Kidney (tissue), 14 donors: ENCODE measurements around the gene BTBD2. TPM values are rescaled to one million over a fixed set of nuclear protein-coding genes. Genes with fewer than 3 reads are reported as not detected.
A peak's percentile ranks its signal among the peaks of the same experiment; 100 is the strongest.

Experiments used
- DNase-seq, 5 donors: peaks; one replicate each; pipeline ENCODE4 v3.0.0-alpha.2; 2013 to 2020
- FAIRE-seq: peaks from 2 replicates; lab custom pipeline; 2012; peaks lifted over from hg19 to GRCh38; lab: Jason Lieb, UNC
- H3K27ac ChIP-seq, 2 donors: one replicate each; pipeline ENCODE4 v1.7.0; 2013; ENCODE audit warnings: low read depth in 2 of 2, low read length in 2 of 2, inconsistent platforms in 1 of 2
- H3K27me3 ChIP-seq: one replicate; pipeline ENCODE4 v1.7.1; 2013; ENCODE audit warnings: low read length, inconsistent platforms; ENCODE audit not compliant: control insufficient read depth, insufficient read depth
- H3K36me3 ChIP-seq, 3 donors: one replicate each; pipeline versions ENCODE4 v1.7.0 to v1.7.1; 2013; ENCODE audit warnings: low read length in 3 of 3, control low read depth in 1 of 3, inconsistent platforms in 1 of 3; ENCODE audit not compliant: insufficient read depth in 3 of 3, control insufficient read depth in 2 of 3
- H3K4me1 ChIP-seq, 3 donors: one replicate each; pipeline versions ENCODE4 v1.7.0 to v1.7.1; 2013; ENCODE audit warnings: low read length in 3 of 3, inconsistent platforms in 1 of 3, low read depth in 1 of 3; ENCODE audit not compliant: control insufficient read depth in 2 of 3, insufficient read depth in 2 of 3
- H3K4me3 ChIP-seq, 3 donors: one replicate each; pipeline versions ENCODE4 v1.7.0 to v1.8.1; 2013; ENCODE audit warnings: low read length in 3 of 3, control low read depth in 1 of 3, inconsistent platforms in 1 of 3
- H3K9ac ChIP-seq, 3 donors: one replicate each; pipeline versions ENCODE4 v1.7.0 to v1.7.1; 2013; ENCODE audit warnings: low read length in 3 of 3, control low read depth in 1 of 3, inconsistent platforms in 1 of 3
- H3K9me3 ChIP-seq, 3 donors: one replicate each; pipeline versions ENCODE4 v1.7.0 to v1.7.1; 2013; ENCODE audit warnings: low read length in 3 of 3, control low read depth in 1 of 3, inconsistent platforms in 1 of 3; ENCODE audit not compliant: control insufficient read depth in 2 of 3, insufficient read depth in 1 of 3
- intact Hi-C: fragments of 100-400 bp; cut with DNase I; formaldehyde crosslinking; loops from one replicate; pipeline ENCODE4 v1.11.1; 2022
- polyA plus RNA-seq: library from polyadenylated mRNA; stranded (reverse); fragments of 350-450 nt; fragmentation: Illumina TruSeq; extraction: RNeasy Lipid Tissue Mini Kit (QIAGEN cat#74804); gene quantifications from one replicate; pipeline ENCODE4 v1.2.3, GENCODE V29; 2014; ENCODE audit warnings: low read depth, low replicate concordance; ENCODE audit not compliant: insufficient read depth
- total RNA-seq: library from RNA; stranded (reverse); fragmentation: NEBNext Ultra II Directional; extraction: Animal tissue kit (Norgen Biotek cat#: 25700); gene quantifications from one replicate; pipeline ENCODE4 v1.2.1, GENCODE V29; 2021
- TF ChIP-seq, protein P1 (sequence below): IDR thresholded peaks from 3 replicates; pipeline ENCODE4 v1.5.1; 2012; ENCODE audit warnings: mild to moderate bottlenecking, moderate library complexity, borderline replicate concordance; ENCODE audit not compliant: insufficient read depth; ENCODE audit errors: extremely low read depth
- donor health status: control.
- donor health status: control.
- donor health status: control.
- donor health status: control.
- donor health status: control.
- donor health status: DM: yes; HTN: yes; CAD: no.
- donor health status: Normal renal cell carcinoma (clear cell type).

Gene BTBD2
- total and polyA plus RNA-seq, 2 donors from 2014 or later: 57.0 to 70.3 TPM

DNA sequence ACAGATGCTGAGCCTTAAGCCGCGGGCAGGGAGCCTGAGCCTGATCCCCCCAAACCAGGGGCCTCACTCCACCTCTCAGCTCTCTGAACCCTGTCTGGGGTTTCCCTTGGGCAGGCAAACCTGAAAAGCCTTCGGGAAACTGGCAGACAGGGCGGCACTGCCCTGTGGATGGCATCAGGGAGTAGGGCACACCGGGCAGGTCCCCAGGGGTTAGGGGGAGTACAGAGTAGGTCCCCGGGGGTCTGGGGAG lies 25.8 kb upstream of the BTBD2 start:
- no peaks in the 10 kb centered on the region for H3K27me3 ChIP-seq
- peak overlapping the region; percentile 87 to 89 for H3K27ac ChIP-seq
- H3K4me1 ChIP-seq: peaks cover 0 to 48% (median 27%) of the 10 kb centered on the region in 3 donors
- DNase-seq (no peak), FAIRE-seq (no peak)
- intact Hi-C loops: no loop called here
- H3K36me3 ChIP-seq: peaks cover 0 to 48% (median 3%) of the 10 kb centered on the region in 3 donors
- H3K4me3 ChIP-seq: no peak overlapping the region
- H3K9me3 ChIP-seq: no peaks in the 10 kb centered on the region
- TF ChIP-seq, protein P1, sequence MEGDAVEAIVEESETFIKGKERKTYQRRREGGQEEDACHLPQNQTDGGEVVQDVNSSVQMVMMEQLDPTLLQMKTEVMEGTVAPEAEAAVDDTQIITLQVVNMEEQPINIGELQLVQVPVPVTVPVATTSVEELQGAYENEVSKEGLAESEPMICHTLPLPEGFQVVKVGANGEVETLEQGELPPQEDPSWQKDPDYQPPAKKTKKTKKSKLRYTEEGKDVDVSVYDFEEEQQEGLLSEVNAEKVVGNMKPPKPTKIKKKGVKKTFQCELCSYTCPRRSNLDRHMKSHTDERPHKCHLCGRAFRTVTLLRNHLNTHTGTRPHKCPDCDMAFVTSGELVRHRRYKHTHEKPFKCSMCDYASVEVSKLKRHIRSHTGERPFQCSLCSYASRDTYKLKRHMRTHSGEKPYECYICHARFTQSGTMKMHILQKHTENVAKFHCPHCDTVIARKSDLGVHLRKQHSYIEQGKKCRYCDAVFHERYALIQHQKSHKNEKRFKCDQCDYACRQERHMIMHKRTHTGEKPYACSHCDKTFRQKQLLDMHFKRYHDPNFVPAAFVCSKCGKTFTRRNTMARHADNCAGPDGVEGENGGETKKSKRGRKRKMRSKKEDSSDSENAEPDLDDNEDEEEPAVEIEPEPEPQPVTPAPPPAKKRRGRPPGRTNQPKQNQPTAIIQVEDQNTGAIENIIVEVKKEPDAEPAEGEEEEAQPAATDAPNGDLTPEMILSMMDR: no peak
- H3K9ac ChIP-seq: peak overlapping the region in 1 of 3 donors; percentile 12

- Histone ChIP-seq H3K4me1 (peaks cover 0 to 45% (median 27%) of the 10 kb centered on the region in 3 donors), H3K9me3 (no peaks in the 10 kb centered on the region), H3K36me3 (peaks cover 0 to 43% (median 3%) of the 10 kb centered on the region in 3 donors), H3K4me3 (no peak overlapping the region), H3K27me3 (no peaks in the 10 kb centered on the region), H3K27ac (peak overlapping the region; percentile 87 to 89), H3K9ac (peak overlapping the region in 1 of 3 donors; percentile 12)
- no peak for FAIRE-seq
- intact Hi-C loops: no loop called here
- TF ChIP-seq, protein P1: no peak
- DNase-seq: peak in 1 of 5 donors; percentile 77
Measured at GRCh38 chr19:2040647-2041432, 25.3 kb upstream of the BTBD2 start.

GRCh38 chr19:2039959-2040646 lies 24.6 kb upstream of the BTBD2 start:
- peaks cover 0 to 38% (median 3%) of the 10 kb centered on the region in 3 donors for H3K36me3 ChIP-seq
- TF ChIP-seq, protein P1: no peak
- H3K4me1 ChIP-seq: peaks cover 0 to 38% (median 21%) of the 10 kb centered on the region in 3 donors
- intact Hi-C loops: no loop called here
- H3K9ac ChIP-seq: no peak overlapping the region
- DNase-seq: peak in 1 of 5 donors; percentile 83
- no peak for FAIRE-seq
- no peak overlapping the region for H3K27ac ChIP-seq
- no peaks in the 10 kb centered on the region for H3K27me3 ChIP-seq
- H3K9me3 ChIP-seq: no peaks in the 10 kb centered on the region
- no peak overlapping the region for H3K4me3 ChIP-seq
